ENCODE results near the gene ATP8A2.

The ATP8A2 gene

DNA sequence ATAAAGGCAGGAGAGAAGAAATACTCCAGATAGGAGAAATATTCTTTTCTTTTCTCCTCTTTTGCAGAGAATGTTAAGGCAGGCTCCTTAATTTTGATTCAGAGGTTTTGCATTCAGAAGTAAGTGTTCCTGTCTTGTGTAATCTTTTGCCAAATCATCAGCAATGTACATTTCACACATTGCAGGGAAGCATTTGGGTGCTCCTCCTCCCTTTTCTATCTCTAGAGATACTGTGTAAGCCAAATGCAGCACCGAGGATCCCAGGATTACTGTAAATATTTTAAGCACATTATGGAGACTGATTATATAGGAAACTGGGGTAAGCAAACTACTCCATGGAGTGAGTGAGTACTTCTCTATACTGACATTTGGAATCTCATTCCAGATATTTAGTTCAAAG is 7.2 kb downstream of the ATP8A2 start:
- DNase-seq (ENCODE audit: low spot score) (no peak), ATAC-seq (ENCODE audit: low read depth) (no peak)
- Histone ChIP-seq H3K27ac (ENCODE audit: poor library complexity, severe bottlenecking) (no peak overlapping the region), H3K27me3 (ENCODE audit: insufficient read depth, poor library complexity, severe bottlenecking) (peaks cover 11% of the 10 kb centered on the region), H3K36me3 (ENCODE audit: low read depth) (no peaks in the 10 kb centered on the region), H3K4me1 (ENCODE audit: insufficient read depth, poor library complexity, severe bottlenecking) (no peaks in the 10 kb centered on the region), H3K9me3 (ENCODE audit: severe bottlenecking) (no peaks in the 10 kb centered on the region), H3K4me3 (ENCODE audit: severe bottlenecking) (no peak overlapping the region)
- TF ChIP-seq, protein P1, sequence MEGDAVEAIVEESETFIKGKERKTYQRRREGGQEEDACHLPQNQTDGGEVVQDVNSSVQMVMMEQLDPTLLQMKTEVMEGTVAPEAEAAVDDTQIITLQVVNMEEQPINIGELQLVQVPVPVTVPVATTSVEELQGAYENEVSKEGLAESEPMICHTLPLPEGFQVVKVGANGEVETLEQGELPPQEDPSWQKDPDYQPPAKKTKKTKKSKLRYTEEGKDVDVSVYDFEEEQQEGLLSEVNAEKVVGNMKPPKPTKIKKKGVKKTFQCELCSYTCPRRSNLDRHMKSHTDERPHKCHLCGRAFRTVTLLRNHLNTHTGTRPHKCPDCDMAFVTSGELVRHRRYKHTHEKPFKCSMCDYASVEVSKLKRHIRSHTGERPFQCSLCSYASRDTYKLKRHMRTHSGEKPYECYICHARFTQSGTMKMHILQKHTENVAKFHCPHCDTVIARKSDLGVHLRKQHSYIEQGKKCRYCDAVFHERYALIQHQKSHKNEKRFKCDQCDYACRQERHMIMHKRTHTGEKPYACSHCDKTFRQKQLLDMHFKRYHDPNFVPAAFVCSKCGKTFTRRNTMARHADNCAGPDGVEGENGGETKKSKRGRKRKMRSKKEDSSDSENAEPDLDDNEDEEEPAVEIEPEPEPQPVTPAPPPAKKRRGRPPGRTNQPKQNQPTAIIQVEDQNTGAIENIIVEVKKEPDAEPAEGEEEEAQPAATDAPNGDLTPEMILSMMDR (IDR thresholded peaks at IDR 0.05; ENCODE audit: poor library complexity, severe bottlenecking) = no peak

DNA sequence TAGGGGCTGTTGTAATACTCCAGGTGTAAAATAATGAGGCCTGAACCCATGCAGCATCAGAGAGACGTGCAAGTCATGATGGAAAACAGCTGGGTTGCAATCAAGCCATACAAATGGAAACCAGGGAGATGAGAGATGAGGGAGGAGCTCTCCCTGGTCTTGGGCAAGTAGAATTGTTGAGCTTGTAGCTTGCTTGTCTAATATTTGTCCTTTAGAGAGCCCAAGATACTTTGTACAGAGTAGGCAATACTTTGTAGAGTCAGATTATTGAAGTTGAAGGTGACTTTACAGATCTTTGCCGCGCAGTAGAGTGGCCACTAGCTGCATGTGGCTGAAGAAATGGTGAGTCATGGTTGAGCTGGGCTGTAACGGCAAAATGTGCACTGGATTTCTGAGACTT is 8.3 kb downstream of the ATP8A2 start:
- no peaks in the 10 kb centered on the region for H3K4me1 ChIP-seq (ENCODE audit: insufficient read depth, poor library complexity, severe bottlenecking)

DNA sequence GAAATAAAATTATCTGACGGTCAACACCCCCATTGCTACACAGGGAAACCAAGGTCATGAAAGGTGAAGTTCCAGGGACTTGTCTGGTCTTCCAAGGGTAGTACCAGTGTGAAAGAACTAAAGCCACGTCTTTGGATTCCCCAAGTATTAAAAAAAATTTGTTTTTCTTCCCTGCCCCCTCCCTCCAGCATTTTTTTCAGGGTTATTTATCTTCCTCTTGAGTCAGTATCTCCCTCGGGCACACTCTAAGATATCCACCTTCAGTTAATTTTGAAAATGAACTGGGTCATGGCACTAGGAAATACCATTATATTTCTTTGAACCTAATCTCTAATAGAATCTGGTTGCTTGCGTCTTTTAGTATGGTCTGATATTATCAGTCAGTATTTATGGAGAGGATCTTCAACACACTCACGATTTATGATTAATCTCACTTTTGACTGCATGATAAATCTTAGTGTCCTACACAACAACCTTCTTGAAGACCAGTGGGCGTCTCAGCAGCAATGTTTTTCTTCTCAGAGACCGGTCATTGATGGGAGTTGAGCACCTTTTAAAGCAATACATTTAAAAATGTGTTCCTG is 9.1 kb downstream of the ATP8A2 start:
- H3K27ac ChIP-seq (ENCODE audit: poor library complexity, severe bottlenecking) = no peak overlapping the region
- no peaks in the 10 kb centered on the region for H3K36me3 ChIP-seq (ENCODE audit: low read depth)
- H3K4me1 ChIP-seq (ENCODE audit: insufficient read depth, poor library complexity, severe bottlenecking) = no peaks in the 10 kb centered on the region
- TF ChIP-seq, protein P1 (IDR thresholded peaks at IDR 0.05; ENCODE audit: poor library complexity, severe bottlenecking) = no peak
- H3K4me3 ChIP-seq (ENCODE audit: severe bottlenecking) = no peak overlapping the region
- ATAC-seq (ENCODE audit: low read depth) (no peak), DNase-seq (ENCODE audit: low spot score) (no peak)
- H3K9me3 ChIP-seq (ENCODE audit: severe bottlenecking) = no peaks in the 10 kb centered on the region
- no peaks in the 10 kb centered on the region for H3K27me3 ChIP-seq (ENCODE audit: insufficient read depth, poor library complexity, severe bottlenecking)

More for the DNA sequence above, 8.3 kb downstream of the ATP8A2 start:
- H3K36me3 ChIP-seq (ENCODE audit: low read depth) = no peaks in the 10 kb centered on the region
- H3K27ac ChIP-seq (ENCODE audit: poor library complexity, severe bottlenecking) = no peak overlapping the region
- TF ChIP-seq, protein P1 (IDR thresholded peaks at IDR 0.05; ENCODE audit: poor library complexity, severe bottlenecking) = no peak
- no peak for ATAC-seq (ENCODE audit: low read depth)
- no peak for DNase-seq (ENCODE audit: low spot score)
- H3K9me3 ChIP-seq (ENCODE audit: severe bottlenecking) = no peaks in the 10 kb centered on the region
- no peak overlapping the region for H3K4me3 ChIP-seq (ENCODE audit: severe bottlenecking)
- H3K27me3 ChIP-seq (ENCODE audit: insufficient read depth, poor library complexity, severe bottlenecking) = peaks cover under 1% of the 10 kb centered on the region

DNA sequence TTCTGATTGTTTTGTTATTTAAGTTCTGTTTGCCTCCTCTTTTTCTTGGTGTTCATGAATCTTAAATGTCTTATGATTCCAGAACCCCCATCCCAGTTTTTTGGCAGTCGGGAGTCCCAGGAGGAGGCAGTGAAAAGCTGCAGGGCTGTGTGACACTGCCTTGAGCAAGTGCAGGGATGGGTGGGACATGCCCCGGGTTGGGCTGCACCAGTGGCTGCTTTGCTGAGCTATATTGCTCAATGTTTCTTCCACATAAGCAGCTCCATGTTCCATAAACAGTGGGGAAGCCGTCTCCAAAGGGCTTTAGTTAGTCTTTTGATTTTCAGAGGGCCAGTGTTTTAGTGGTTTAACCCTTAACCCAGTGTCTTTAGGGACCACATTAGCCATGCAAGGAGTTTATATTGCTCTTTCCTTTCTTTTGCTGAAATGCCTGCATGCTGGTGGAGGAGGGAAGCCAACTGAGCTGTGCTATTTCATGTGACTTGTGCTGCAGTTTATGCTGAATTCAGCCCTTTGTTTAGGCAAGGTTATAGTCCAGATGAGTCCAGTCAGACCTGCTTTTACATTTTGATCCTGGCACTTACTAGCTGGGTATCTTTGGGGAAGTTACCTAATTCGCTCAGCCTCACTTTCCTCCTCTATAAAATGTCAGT is 13.1 kb downstream of the ATP8A2 start:
- no peak for ATAC-seq (ENCODE audit: low read depth)
- no peak for DNase-seq (ENCODE audit: low spot score)
- H3K9me3 ChIP-seq (ENCODE audit: severe bottlenecking) = no peaks in the 10 kb centered on the region
- TF ChIP-seq, protein P1 (IDR thresholded peaks at IDR 0.05; ENCODE audit: poor library complexity, severe bottlenecking) = no peak
- H3K27me3 ChIP-seq (ENCODE audit: insufficient read depth, poor library complexity, severe bottlenecking) = no peaks in the 10 kb centered on the region
- H3K4me3 ChIP-seq (ENCODE audit: severe bottlenecking) = no peak overlapping the region
- no peaks in the 10 kb centered on the region for H3K36me3 ChIP-seq (ENCODE audit: low read depth)
- no peak overlapping the region for H3K27ac ChIP-seq (ENCODE audit: poor library complexity, severe bottlenecking)
- H3K4me1 ChIP-seq (ENCODE audit: insufficient read depth, poor library complexity, severe bottlenecking) = no peaks in the 10 kb centered on the region

DNA sequence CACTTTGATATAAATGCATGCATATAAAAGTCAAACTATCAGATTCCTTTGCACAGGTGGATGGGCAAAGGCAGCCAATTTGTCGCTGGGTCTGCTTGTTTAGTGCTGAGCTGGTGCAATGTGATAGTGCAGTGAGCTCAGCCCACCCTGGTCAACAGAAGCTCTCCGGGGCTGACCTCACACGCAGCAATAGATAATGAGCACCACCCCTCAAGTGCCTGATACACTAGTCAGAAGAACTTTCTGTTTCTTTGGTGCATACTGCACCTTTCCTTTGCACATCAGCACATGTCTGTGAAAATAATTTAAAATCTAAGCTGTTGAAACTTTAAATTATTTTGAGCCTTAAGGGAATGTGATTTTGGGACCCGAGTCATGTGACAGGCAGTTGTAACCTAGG is 20.2 kb downstream of the ATP8A2 start:
- no peak overlapping the region for H3K4me3 ChIP-seq (ENCODE audit: severe bottlenecking)
- DNase-seq (ENCODE audit: low spot score) = no peak
- no peaks in the 10 kb centered on the region for H3K9me3 ChIP-seq (ENCODE audit: severe bottlenecking)
- no peaks in the 10 kb centered on the region for H3K27me3 ChIP-seq (ENCODE audit: insufficient read depth, poor library complexity, severe bottlenecking)
- no peak overlapping the region for H3K27ac ChIP-seq (ENCODE audit: poor library complexity, severe bottlenecking)
- TF ChIP-seq, protein P1 (IDR thresholded peaks at IDR 0.05; ENCODE audit: poor library complexity, severe bottlenecking) = no peak
- no peaks in the 10 kb centered on the region for H3K4me1 ChIP-seq (ENCODE audit: insufficient read depth, poor library complexity, severe bottlenecking)
- no peak for ATAC-seq (ENCODE audit: low read depth)
- H3K36me3 ChIP-seq (ENCODE audit: low read depth) = no peaks in the 10 kb centered on the region

Data from RWPE2 (cell line).